Lower leg skin (tissue), 4 donors: ENCODE measurements around the gene PADI4. TPM values are rescaled to one million over a fixed set of nuclear protein-coding genes. Genes with fewer than 3 reads are reported as not detected.

Experiments
- DNase-seq, 2 donors: peaks; one replicate each; pipeline ENCODE4 v3.0.0-alpha.2; 2019; ENCODE audit warnings: low spot score in 2 of 2
- H3K4me3 ChIP-seq: fragments of 200-600 bp; sonication (generic); 2 replicates; pipeline ENCODE4 v1.5.1; 2017; ENCODE audit warnings: mild to moderate bottlenecking, low read depth; ENCODE audit not compliant: poor library complexity, severe bottlenecking
- POLR2A ChIP-seq, 2 donors: fragments of 450-650 bp; IDR thresholded peaks; one replicate each; pipeline ENCODE4 v1.6.1; 2016 to 2017; ENCODE audit warnings: antibody characterized with exemption in 2 of 2, mild to moderate bottlenecking in 1 of 2, moderate library complexity in 1 of 2
- WGBS, 2 donors: methylation state at CpG; one replicate each; pipeline ENCODE4 v1.1.5; 2018; 5-methylcytosine and 5-hydroxymethylcytosine counted together
- intact Hi-C: fragments of 100-400 bp; cut with DNase I; formaldehyde crosslinking; loops from one replicate; pipeline ENCODE4 v1.15.0; 2023; ENCODE audit warnings: low total_unique reads
- total RNA-seq, 4 donors: library from RNA; depleted of rRNA; stranded (reverse); fragments of >200 nt; gene quantifications; one replicate each; pipeline ENCODE4 v1.1.0, GENCODE V29; 2016
- TF ChIP-seq, protein P1 (sequence below), 3 donors: fragments of 450-650 bp; IDR thresholded peaks; one replicate each; pipeline ENCODE4 v1.5.1; 2016; ENCODE audit warnings: antibody characterized with exemption in 3 of 3, mild to moderate bottlenecking in 3 of 3, moderate library complexity in 2 of 3

The PADI4 gene
- total RNA-seq, 4 donors from 2014 or later: 0.51 TPM; not detected in 3

DNA sequence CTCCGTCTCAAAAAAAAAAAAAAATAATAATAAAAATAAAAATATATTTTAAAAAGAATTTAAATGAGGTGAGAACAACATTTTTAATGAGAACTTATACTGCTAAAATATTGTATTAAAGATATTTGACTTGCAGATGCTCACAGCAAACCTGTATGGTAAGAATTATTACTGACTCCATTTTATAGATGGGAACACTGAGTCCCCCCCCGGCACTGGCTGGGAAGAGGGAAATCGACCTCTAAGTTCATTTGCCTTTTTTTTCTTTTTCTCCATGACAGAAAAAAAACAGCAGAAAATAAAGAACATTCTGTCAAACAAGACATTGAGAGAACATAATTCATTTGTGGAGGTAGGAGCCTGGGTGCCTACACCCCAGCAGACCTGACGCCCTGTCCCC lies 50.6 kb downstream of the PADI4 start:
- no peak overlapping the region for H3K4me3 ChIP-seq
- TF ChIP-seq, protein P1, sequence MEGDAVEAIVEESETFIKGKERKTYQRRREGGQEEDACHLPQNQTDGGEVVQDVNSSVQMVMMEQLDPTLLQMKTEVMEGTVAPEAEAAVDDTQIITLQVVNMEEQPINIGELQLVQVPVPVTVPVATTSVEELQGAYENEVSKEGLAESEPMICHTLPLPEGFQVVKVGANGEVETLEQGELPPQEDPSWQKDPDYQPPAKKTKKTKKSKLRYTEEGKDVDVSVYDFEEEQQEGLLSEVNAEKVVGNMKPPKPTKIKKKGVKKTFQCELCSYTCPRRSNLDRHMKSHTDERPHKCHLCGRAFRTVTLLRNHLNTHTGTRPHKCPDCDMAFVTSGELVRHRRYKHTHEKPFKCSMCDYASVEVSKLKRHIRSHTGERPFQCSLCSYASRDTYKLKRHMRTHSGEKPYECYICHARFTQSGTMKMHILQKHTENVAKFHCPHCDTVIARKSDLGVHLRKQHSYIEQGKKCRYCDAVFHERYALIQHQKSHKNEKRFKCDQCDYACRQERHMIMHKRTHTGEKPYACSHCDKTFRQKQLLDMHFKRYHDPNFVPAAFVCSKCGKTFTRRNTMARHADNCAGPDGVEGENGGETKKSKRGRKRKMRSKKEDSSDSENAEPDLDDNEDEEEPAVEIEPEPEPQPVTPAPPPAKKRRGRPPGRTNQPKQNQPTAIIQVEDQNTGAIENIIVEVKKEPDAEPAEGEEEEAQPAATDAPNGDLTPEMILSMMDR (IDR thresholded peaks at IDR 0.05): no peak
- no peak for TF ChIP-seq POLR2A (IDR thresholded peaks at IDR 0.05)
- intact Hi-C loops: no loop called here
- WGBS, 2 donors: 60 to 71% methylated on average over 4 of the region's 4 CpGs
- no peak for DNase-seq

DNA sequence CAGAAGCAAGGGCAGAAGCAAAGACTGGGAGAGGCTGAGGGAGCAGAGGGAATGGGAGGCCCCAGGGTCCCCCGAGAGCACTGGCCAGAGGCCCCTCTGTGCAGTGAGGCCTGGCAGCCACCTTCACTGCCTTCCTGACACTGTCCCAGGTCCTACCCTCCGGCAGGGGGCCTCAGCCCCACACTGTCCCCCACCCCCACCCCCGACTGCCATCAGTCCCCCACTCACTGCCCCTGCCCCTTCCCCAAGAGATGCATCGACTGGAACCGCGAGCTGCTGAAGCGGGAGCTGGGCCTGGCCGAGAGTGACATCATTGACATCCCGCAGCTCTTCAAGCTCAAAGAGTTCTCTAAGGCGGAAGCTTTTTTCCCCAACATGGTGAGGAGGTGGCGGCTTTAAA lies 51.0 kb downstream of the PADI4 start:
- intact Hi-C loops: no loop called here
- 65 to 66% methylated on average over 2 to 10 of the region's 11 CpGs for WGBS, 2 donors
- no peak for TF ChIP-seq POLR2A (IDR thresholded peaks at IDR 0.05)
- TF ChIP-seq, protein P1 (IDR thresholded peaks at IDR 0.05): no peak
- H3K4me3 ChIP-seq: no peak overlapping the region
- no peak for DNase-seq

DNA sequence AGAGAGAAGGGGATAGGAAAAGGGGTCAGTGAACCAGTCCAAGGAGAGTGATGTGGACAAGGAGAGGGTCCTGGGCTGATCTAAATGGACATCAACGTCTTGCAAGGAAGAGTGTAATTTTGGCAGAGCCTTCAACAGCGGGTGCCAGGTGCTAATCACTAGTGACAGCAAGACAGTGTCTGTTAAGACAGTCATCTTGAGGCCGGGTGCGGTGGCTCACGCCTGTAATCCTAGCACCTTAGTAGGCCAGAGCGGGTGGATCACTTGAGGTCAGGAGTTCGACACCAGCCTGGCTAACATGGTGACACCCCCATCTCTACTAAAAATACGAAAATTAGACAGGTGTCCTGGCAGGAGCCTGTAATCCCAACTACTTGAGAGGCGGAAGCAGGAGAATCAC lies 51.8 kb downstream of the PADI4 start:
- H3K4me3 ChIP-seq: no peak overlapping the region
- intact Hi-C loops: no loop called here
- no peak for DNase-seq
- WGBS, 2 donors: 84 to 86% methylated on average over 9 of the region's 9 CpGs
- TF ChIP-seq POLR2A (IDR thresholded peaks at IDR 0.05): no peak
- TF ChIP-seq, protein P1 (IDR thresholded peaks at IDR 0.05): no peak

DNA sequence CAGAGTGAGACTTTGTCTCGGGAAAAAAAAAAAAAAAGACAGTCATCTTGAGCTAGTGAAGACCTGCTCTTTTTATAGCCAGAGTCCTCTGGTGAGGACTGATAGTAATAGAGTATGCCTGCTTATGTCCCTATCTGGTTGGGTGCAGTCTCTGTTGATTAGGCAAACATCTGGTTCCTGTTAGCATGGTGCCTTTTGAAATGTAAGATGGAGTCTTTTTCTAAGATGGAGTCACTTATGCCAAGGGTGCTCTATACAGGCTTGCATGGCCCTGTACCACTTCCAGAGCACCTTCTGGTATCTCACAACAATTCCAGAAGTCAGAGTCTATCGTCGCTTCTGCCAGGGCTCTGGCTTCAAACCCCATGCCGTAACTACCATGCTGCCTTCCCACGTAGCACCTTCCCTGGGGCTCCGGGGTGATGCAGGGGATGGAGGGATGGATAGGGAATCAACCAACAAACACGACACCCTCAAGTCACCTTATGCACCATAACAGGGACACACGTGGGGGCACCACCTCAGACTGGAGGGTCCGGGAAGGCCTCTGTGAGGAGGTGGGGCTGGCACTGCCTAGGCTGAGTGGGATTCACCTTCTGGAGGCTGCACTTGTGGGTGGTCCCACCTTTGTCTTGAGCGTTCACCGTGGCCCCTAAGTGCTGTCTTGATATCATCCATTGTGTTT lies 52.4 kb downstream of the PADI4 start:
- DNase-seq: no peak
- 86 to 88% methylated on average over 10 of the region's 11 CpGs for WGBS, 2 donors
- no peak overlapping the region for H3K4me3 ChIP-seq
- intact Hi-C loops: no loop called here
- TF ChIP-seq, protein P1 (IDR thresholded peaks at IDR 0.05): no peak
- no peak for TF ChIP-seq POLR2A (IDR thresholded peaks at IDR 0.05)

DNA sequence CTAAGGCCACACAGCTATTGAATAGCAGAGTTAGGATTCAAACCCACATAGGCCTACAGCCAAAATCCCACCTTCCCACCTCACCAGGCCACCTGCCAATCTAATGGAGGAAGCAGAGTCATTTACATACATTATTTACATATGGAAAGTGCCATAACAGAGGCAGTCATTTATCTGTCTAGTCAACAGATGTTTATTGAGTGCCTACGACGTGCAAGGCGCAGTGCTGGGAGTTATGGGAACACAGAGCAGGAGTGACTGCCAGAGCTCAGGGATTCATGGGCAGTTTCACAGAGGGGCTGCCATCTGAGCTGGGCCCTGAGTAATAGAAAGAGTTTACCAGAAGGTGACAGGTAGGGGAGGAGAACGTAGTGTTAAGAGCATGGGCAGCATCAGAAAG lies 53.7 kb downstream of the PADI4 start:
- no peak for DNase-seq
- 78 to 82% methylated on average over 4 of the region's 4 CpGs for WGBS, 2 donors
- no peak overlapping the region for H3K4me3 ChIP-seq
- no peak for TF ChIP-seq POLR2A (IDR thresholded peaks at IDR 0.05)
- TF ChIP-seq, protein P1 (IDR thresholded peaks at IDR 0.05): no peak
- intact Hi-C loops: no loop called here

DNA sequence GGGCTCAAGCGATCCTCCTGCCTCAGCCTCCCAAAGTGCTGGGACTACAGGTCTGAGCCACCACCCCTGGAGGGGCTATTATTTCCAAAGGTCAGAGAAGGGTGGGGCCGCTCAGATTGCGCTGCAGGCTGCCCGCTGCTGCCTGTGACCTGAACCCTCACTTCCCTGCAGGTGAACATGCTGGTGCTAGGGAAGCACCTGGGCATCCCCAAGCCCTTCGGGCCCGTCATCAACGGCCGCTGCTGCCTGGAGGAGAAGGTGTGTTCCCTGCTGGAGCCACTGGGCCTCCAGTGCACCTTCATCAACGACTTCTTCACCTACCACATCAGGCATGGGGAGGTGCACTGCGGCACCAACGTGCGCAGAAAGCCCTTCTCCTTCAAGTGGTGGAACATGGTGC lies 55.4 kb downstream of the PADI4 start:
- no peak for DNase-seq
- whole genome bisulfite sequencing, 2 donors: 84 to 89% methylated on average over 10 to 12 of the region's 12 CpGs
- intact Hi-C loops: no loop called here
- TF ChIP-seq, protein P1 (IDR thresholded peaks at IDR 0.05): no peak
- no peak for TF ChIP-seq POLR2A (IDR thresholded peaks at IDR 0.05)
- no peak overlapping the region for H3K4me3 ChIP-seq
